ENCODE data around the gene SLC25A34. TPM values are rescaled to one million over a fixed set of nuclear protein-coding genes. Genes with fewer than 3 reads are reported as not detected.

SLC25A34 gene
- total RNA-seq, 4 donors from 2014 or later = 1.3 to 4.3 (median 2.4) TPM

GRCh38 chr1:15727021-15727420 lies 9.0 kb upstream of the SLC25A34 start:
- WGBS = 69% methylated on average over 16 of the region's 21 CpGs
- Histone ChIP-seq H3K27ac (no peak overlapping the region), H3K4me1 (no peaks in the 10 kb centered on the region), H3K4me3 (no peak overlapping the region), H3K36me3 (peaks cover 91% of the 10 kb centered on the region), H3K9me3 (no peaks in the 10 kb centered on the region), H3K27me3 (no peaks in the 10 kb centered on the region)
- TF ChIP-seq CTCF (IDR thresholded peaks at IDR 0.05) = no peak
- no peak for DNase-seq (ENCODE audit: low spot score in 2 of 2)

DNA sequence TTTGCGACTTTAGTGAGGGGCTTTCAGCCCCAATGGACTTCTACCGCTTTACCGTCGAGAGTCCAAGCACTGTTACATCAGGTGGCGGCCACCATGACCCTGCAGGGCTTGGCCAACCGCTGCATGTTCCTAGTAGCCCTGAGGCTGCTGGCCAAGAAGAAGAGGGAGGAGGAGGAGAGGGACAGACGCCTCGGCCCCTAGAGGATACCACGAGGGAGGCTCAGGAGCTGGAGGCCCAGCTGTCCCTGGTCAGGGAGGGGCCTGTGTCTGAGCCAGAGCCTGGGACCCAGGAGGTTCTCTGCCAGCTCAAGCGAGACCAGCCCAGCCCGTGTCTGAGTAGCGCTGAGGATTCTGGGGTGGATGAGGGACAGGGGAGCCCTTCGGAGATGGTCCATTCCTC lies 8.6 kb upstream of the SLC25A34 start:
- 100% methylated on average over 1 of the region's 13 CpGs for WGBS
- Histone ChIP-seq H3K27me3 (no peaks in the 10 kb centered on the region), H3K9me3 (no peaks in the 10 kb centered on the region), H3K27ac (no peak overlapping the region), H3K4me3 (no peak overlapping the region), H3K4me1 (no peaks in the 10 kb centered on the region), H3K36me3 (peaks cover 93% of the 10 kb centered on the region)
- TF ChIP-seq POLR2AphosphoS5 (IDR thresholded peaks at IDR 0.05) (no peak), POLR2A (IDR thresholded peaks at IDR 0.05) (no peak), EP300 (IDR thresholded peaks at IDR 0.05) (no peak), CTCF (IDR thresholded peaks at IDR 0.05) (no peak)
- DNase-seq (ENCODE audit: low spot score in 2 of 2) = no peak

- WGBS = 81% methylated on average over 6 of the region's 23 CpGs
- no peaks in the 10 kb centered on the region for H3K9me3 ChIP-seq
- H3K27me3 ChIP-seq = no peaks in the 10 kb centered on the region
- no peaks in the 10 kb centered on the region for H3K4me1 ChIP-seq
- H3K36me3 ChIP-seq = peaks cover 93% of the 10 kb centered on the region
- TF ChIP-seq POLR2AphosphoS5 (IDR thresholded peaks at IDR 0.05) (no peak), CTCF (IDR thresholded peaks at IDR 0.05) (no peak), EP300 (IDR thresholded peaks at IDR 0.05) (no peak), POLR2A (IDR thresholded peaks at IDR 0.05) (no peak)
- H3K4me3 ChIP-seq = no peak overlapping the region
- H3K27ac ChIP-seq = no peak overlapping the region
- DNase-seq (ENCODE audit: low spot score in 2 of 2) = no peak
Measured at GRCh38 chr1:15727866-15728534, 8.1 kb upstream of the SLC25A34 start.

- TF ChIP-seq POLR2A (IDR thresholded peaks at IDR 0.05) = no peak
- TF ChIP-seq EP300 (IDR thresholded peaks at IDR 0.05) = no peak
- no peak for TF ChIP-seq CTCF (IDR thresholded peaks at IDR 0.05)
- no peak for TF ChIP-seq POLR2AphosphoS5 (IDR thresholded peaks at IDR 0.05)
- Histone ChIP-seq H3K4me3 (no peak overlapping the region), H3K4me1 (peaks cover 3% of the 10 kb centered on the region), H3K36me3 (peaks cover 94% of the 10 kb centered on the region), H3K9me3 (no peaks in the 10 kb centered on the region), H3K27ac (no peak overlapping the region), H3K27me3 (no peaks in the 10 kb centered on the region)
- DNase-seq (ENCODE audit: low spot score in 2 of 2) = no peak
- 90% methylated on average over 15 of the region's 22 CpGs for WGBS
Measured at GRCh38 chr1:15728937-15729657, 7.0 kb upstream of the SLC25A34 start.

- Histone ChIP-seq H3K27ac (no peak overlapping the region), H3K9me3 (no peaks in the 10 kb centered on the region), H3K4me3 (no peak overlapping the region), H3K36me3 (peaks cover 95% of the 10 kb centered on the region), H3K27me3 (no peaks in the 10 kb centered on the region), H3K4me1 (peaks cover 16% of the 10 kb centered on the region)
- DNase-seq (ENCODE audit: low spot score in 2 of 2) = no peak
- TF ChIP-seq POLR2AphosphoS5 (IDR thresholded peaks at IDR 0.05) (no peak), POLR2A (IDR thresholded peaks at IDR 0.05) (no peak), CTCF (IDR thresholded peaks at IDR 0.05) (no peak), EP300 (IDR thresholded peaks at IDR 0.05) (no peak)
- 83% methylated on average over 13 of the region's 16 CpGs for WGBS
Measured at GRCh38 chr1:15730423-15730822, 5.6 kb upstream of the SLC25A34 start.

Measured in suprapubic skin (tissue), 4 donors.